Activated T-cell treated with anti-CD3 and anti-CD28 coated beads, Interleukin-2, amount 50 U/mL, for 4 hours (primary cell): ENCODE data around the gene THOP1. TPM values are rescaled to one million over a fixed set of nuclear protein-coding genes. Genes with fewer than 3 reads are reported as not detected.
"Not testable (repeated sequence)": the region's sequence is repeated elsewhere in the genome, so short reads cannot be mapped to it uniquely, and the experiment has no call there.

Experiments
- ATAC-seq, 2 donors: fragments of 200-7000 bp; cut with Tn5 transposase; one replicate each; pipeline ENCODE4 v1.10.0; 2021
- DNase-seq: peaks from one replicate; pipeline ENCODE4 v3.0.0-alpha.2; 2020
- H3K27me3 Mint-ChIP-seq: one replicate; pipeline ENCODE4 v1.8.0; 2021; ENCODE audit warnings: low read depth, mixed read lengths
- H3K36me3 Mint-ChIP-seq: one replicate; pipeline ENCODE4 v1.8.0; 2022; ENCODE audit warnings: mixed read lengths; ENCODE audit not compliant: insufficient read depth
- H3K4me1 Mint-ChIP-seq: one replicate; pipeline ENCODE4 v1.8.0; 2021; ENCODE audit warnings: low read depth, mixed read lengths
- H3K4me3 Mint-ChIP-seq: one replicate; pipeline ENCODE4 v1.8.0; 2021; ENCODE audit warnings: mild to moderate bottlenecking, moderate library complexity, mixed read lengths
- H3K9me3 Mint-ChIP-seq: one replicate; pipeline ENCODE4 v1.8.0; 2021; ENCODE audit warnings: mixed read lengths
- total RNA-seq, 3 donors: library from RNA; stranded (reverse); gene quantifications; one replicate each; pipeline ENCODE4 v1.2.1, GENCODE V29; 2021

The THOP1 gene
- total RNA-seq, 3 donors from 2014 or later = 180 to 212 (median 188) TPM

GRCh38 chr19:2782936-2783780, 2.1 kb upstream of the THOP1 start, which contains the start of gene SGTA:
SGTA (minus strand) TSS chr19:2783273; CDS start chr19:2769068, 14,205 bp downstream.
- Mint-ChIP-seq H3K36me3 (peaks cover 9% of the 10 kb centered on the region), H3K9me3 (no peaks in the 10 kb centered on the region), H3K27me3 (no peaks in the 10 kb centered on the region)

GRCh38 chr19:2783781-2784145, 1.5 kb upstream of the THOP1 start:
- H3K9me3 Mint-ChIP-seq = no peaks in the 10 kb centered on the region
- ATAC-seq (no peak), DNase-seq (no peak)
- peaks cover 7% of the 10 kb centered on the region for H3K36me3 Mint-ChIP-seq
- peaks cover 48% of the 10 kb centered on the region for H3K4me1 Mint-ChIP-seq
- no peaks in the 10 kb centered on the region for H3K27me3 Mint-ChIP-seq
- H3K4me3 Mint-ChIP-seq = peak overlapping the region; percentile 91

More at GRCh38 chr19:2782936-2783780, 2.1 kb upstream of the THOP1 start, which contains the start of gene SGTA:
- Mint-ChIP-seq H3K4me1 (peaks cover 48% of the 10 kb centered on the region), H3K4me3 (peak within 1 kb of the TSS; percentile 91)
- DNase-seq (peak; percentile 95), ATAC-seq (peak; percentile 75 to 78)

GRCh38 chr19:2787115-2787514, 1.8 kb downstream of the THOP1 start:
- Mint-ChIP-seq H3K4me3 (peak overlapping the region; percentile 92), H3K36me3 (peaks cover 5% of the 10 kb centered on the region), H3K27me3 (no peaks in the 10 kb centered on the region), H3K9me3 (no peaks in the 10 kb centered on the region), H3K4me1 (peaks cover 27% of the 10 kb centered on the region)
- DNase-seq (no peak), ATAC-seq (no peak)

- Mint-ChIP-seq H3K9me3 (no peaks in the 10 kb centered on the region), H3K36me3 (peaks cover 9% of the 10 kb centered on the region), H3K4me1 (peaks cover 22% of the 10 kb centered on the region), H3K4me3 (no peak overlapping the region), H3K27me3 (no peaks in the 10 kb centered on the region)
- DNase-seq (no peak), ATAC-seq (no peak)
Observed at GRCh38 chr19:2788237-2788636, 2.9 kb downstream of the THOP1 start.

GRCh38 chr19:2790194-2790556, 4.9 kb downstream of the THOP1 start:
- no peak for DNase-seq
- Mint-ChIP-seq H3K4me3 (no peak overlapping the region), H3K27me3 (no peaks in the 10 kb centered on the region), H3K36me3 (peaks cover 12% of the 10 kb centered on the region), H3K9me3 (no peaks in the 10 kb centered on the region), H3K4me1 (peaks cover 14% of the 10 kb centered on the region)
- no peak for ATAC-seq

- peaks cover 14% of the 10 kb centered on the region for H3K36me3 Mint-ChIP-seq
- H3K9me3 Mint-ChIP-seq = no peaks in the 10 kb centered on the region
- H3K4me1 Mint-ChIP-seq = peaks cover 14% of the 10 kb centered on the region
- H3K27me3 Mint-ChIP-seq = no peaks in the 10 kb centered on the region
- DNase-seq (no peak), ATAC-seq (no peak)
- no peak overlapping the region for H3K4me3 Mint-ChIP-seq
Observed at GRCh38 chr19:2790557-2791271, 5.4 kb downstream of the THOP1 start.

GRCh38 chr19:2791440-2791839, 6.1 kb downstream of the THOP1 start:
- DNase-seq = no peak
- no peak for ATAC-seq
- Mint-ChIP-seq H3K9me3 (no peaks in the 10 kb centered on the region), H3K4me1 (peaks cover 11% of the 10 kb centered on the region), H3K27me3 (no peaks in the 10 kb centered on the region), H3K4me3 (no peak overlapping the region), H3K36me3 (peaks cover 18% of the 10 kb centered on the region)

- Mint-ChIP-seq H3K36me3 (peaks cover 18% of the 10 kb centered on the region), H3K9me3 (no peaks in the 10 kb centered on the region), H3K4me1 (peaks cover 11% of the 10 kb centered on the region), H3K4me3 (no peak overlapping the region), H3K27me3 (no peaks in the 10 kb centered on the region)
- no peak for ATAC-seq
- no peak for DNase-seq
Observed at GRCh38 chr19:2791876-2792275, 6.6 kb downstream of the THOP1 start.

- not testable (repeated sequence) for H3K9me3 Mint-ChIP-seq, H3K4me1 Mint-ChIP-seq, H3K4me3 Mint-ChIP-seq, DNase-seq, H3K27me3 Mint-ChIP-seq, ATAC-seq
- peaks cover 15% of the 10 kb centered on the region for H3K36me3 Mint-ChIP-seq
Observed at GRCh38 chr19:2792666-2793065, 7.4 kb downstream of the THOP1 start.

GRCh38 chr19:2793126-2793525, 7.8 kb downstream of the THOP1 start:
- no peaks in the 10 kb centered on the region for H3K9me3 Mint-ChIP-seq
- no peak for DNase-seq
- no peaks in the 10 kb centered on the region for H3K27me3 Mint-ChIP-seq
- peaks cover 15% of the 10 kb centered on the region for H3K36me3 Mint-ChIP-seq
- peaks cover 4% of the 10 kb centered on the region for H3K4me1 Mint-ChIP-seq
- ATAC-seq = no peak
- no peak overlapping the region for H3K4me3 Mint-ChIP-seq

GRCh38 chr19:2793577-2793976, 8.3 kb downstream of the THOP1 start:
- no peak overlapping the region for H3K4me3 Mint-ChIP-seq
- ATAC-seq = no peak

GRCh38 chr19:2795827-2796658, 10.7 kb downstream of the THOP1 start:
- H3K27me3 Mint-ChIP-seq = no peaks in the 10 kb centered on the region
- DNase-seq = no peak
- H3K4me1 Mint-ChIP-seq = no peaks in the 10 kb centered on the region
- no peak overlapping the region for H3K4me3 Mint-ChIP-seq
- peak in 1 of 2 donors; percentile 27 for ATAC-seq
- no peaks in the 10 kb centered on the region for H3K9me3 Mint-ChIP-seq
- peaks cover 16% of the 10 kb centered on the region for H3K36me3 Mint-ChIP-seq

More at GRCh38 chr19:2793577-2793976, 8.3 kb downstream of the THOP1 start:
- peaks cover 4% of the 10 kb centered on the region for H3K4me1 Mint-ChIP-seq
- H3K9me3 Mint-ChIP-seq = no peaks in the 10 kb centered on the region
- H3K27me3 Mint-ChIP-seq = no peaks in the 10 kb centered on the region
- peaks cover 15% of the 10 kb centered on the region for H3K36me3 Mint-ChIP-seq
- DNase-seq = no peak

- DNase-seq (no peak), ATAC-seq (no peak)
- peaks cover 16% of the 10 kb centered on the region for H3K36me3 Mint-ChIP-seq
- H3K4me1 Mint-ChIP-seq = no peaks in the 10 kb centered on the region
- H3K4me3 Mint-ChIP-seq = no peak overlapping the region
- no peaks in the 10 kb centered on the region for H3K27me3 Mint-ChIP-seq
- no peaks in the 10 kb centered on the region for H3K9me3 Mint-ChIP-seq
Observed at GRCh38 chr19:2796659-2797266, 11.5 kb downstream of the THOP1 start.

- H3K36me3 Mint-ChIP-seq = peaks cover 16% of the 10 kb centered on the region
- no peaks in the 10 kb centered on the region for H3K27me3 Mint-ChIP-seq
- no peaks in the 10 kb centered on the region for H3K4me1 Mint-ChIP-seq
- ATAC-seq (no peak), DNase-seq (no peak)
- H3K4me3 Mint-ChIP-seq = no peak overlapping the region
- no peaks in the 10 kb centered on the region for H3K9me3 Mint-ChIP-seq
Observed at GRCh38 chr19:2797280-2797679, 12.0 kb downstream of the THOP1 start.
